GM13977 (cell line): Measurements from ENCODE around the gene KRTAP16-1.
"Not testable (repeated sequence)": the region's sequence is repeated elsewhere in the genome, so short reads cannot be mapped to it uniquely, and the experiment has no call there.

Source experiments
- DNase-seq: peaks from one replicate; pipeline ENCODE4 v3.0.0; 2012; ENCODE audit warnings: low spot score
- CTCF ChIP-seq: IDR thresholded peaks from 2 replicates; pipeline ENCODE4 v1.5.1; 2012; ENCODE audit warnings: mild to moderate bottlenecking, control low read depth; ENCODE audit not compliant: insufficient read depth; ENCODE audit errors: extremely low read depth, missing control alignments
- in situ Hi-C: fragments of 300-500 bp; cut with MboI; formaldehyde crosslinking; loops from one replicate; pipeline ENCODE4 v1.12.0; 2022; ENCODE audit warnings: low sequenced_read_pairs, low pct_unique_long_range_greater_than_20kb, mixed read lengths, inconsistent platforms; ENCODE audit not compliant: unreplicated experiment

Gene KRTAP16-1

GRCh38 chr17:41308918-41309359, at the start of gene KRTAP16-1:
TSS of gene KRTAP16-1 (minus strand) at chr17:41309309. CDS start at chr17:41309253, 56 bp downstream.
- TF ChIP-seq CTCF = no peak
- DNase-seq = no peak
- in situ Hi-C loops = no loop called here

- in situ Hi-C loops = no loop called here
- TF ChIP-seq CTCF = no peak
- no peak for DNase-seq
Measured at GRCh38 chr17:41354536-41354935, 45.4 kb upstream of the KRTAP16-1 start.

- in situ Hi-C loops = no loop called here
- TF ChIP-seq CTCF = no peak
- no peak for DNase-seq
Measured at GRCh38 chr17:41352597-41353366, 43.7 kb upstream of the KRTAP16-1 start.

GRCh38 chr17:41351177-41351576, 42.1 kb upstream of the KRTAP16-1 start:
- in situ Hi-C loops = no loop called here
- no peak for TF ChIP-seq CTCF
- DNase-seq = no peak

GRCh38 chr17:41350381-41350878, 41.3 kb upstream of the KRTAP16-1 start, which contains the start of gene KRT33A:
TSS of gene KRT33A (minus strand) at chr17:41350828. CDS start at chr17:41350767, 61 bp downstream.
- in situ Hi-C loops, DNase-seq: not testable (repeated sequence)

- in situ Hi-C loops = no loop called here
- TF ChIP-seq CTCF = no peak
- no peak for DNase-seq
Measured at GRCh38 chr17:41347869-41348760, 39.0 kb upstream of the KRTAP16-1 start.

- in situ Hi-C loops = not testable (repeated sequence)
Measured at GRCh38 chr17:41346421-41346820, 37.3 kb upstream of the KRTAP16-1 start.

More at GRCh38 chr17:41346421-41346820, 37.3 kb upstream of the KRTAP16-1 start:
- DNase-seq = not testable (repeated sequence)
